WTC11 (cell line): ENCODE results near the gene DHX38. TPM values are rescaled to one million over a fixed set of nuclear protein-coding genes. Genes with fewer than 3 reads are reported as not detected.

Experiments
- ATAC-seq: fragments of 200-7000 bp; cut with Tn5 transposase; 2 replicates; pipeline ENCODE4 v1.10.0; 2021; ENCODE audit warnings: mild to moderate bottlenecking, moderate library complexity
- CTCF ChIA-PET: fragments of 300-600 bp; sonication (Branson Sonifier 250); formaldehyde crosslinking; loops from one replicate; lab custom pipeline; 2021; ENCODE audit warnings: antibody characterized with exemption; lab: Charles Lee
- POLR2A ChIA-PET: fragments of 350-600 bp; sonication (Branson Sonifier 250); formaldehyde crosslinking; loops from one replicate; lab custom pipeline; 2021; ENCODE audit warnings: antibody characterized with exemption; lab: Charles Lee
- DNase-seq: peaks from one replicate; pipeline ENCODE4 v3.0.0; 2021; ENCODE audit warnings: low spot score
- H3K27ac Mint-ChIP-seq: 2 replicates; pipeline ENCODE4 v1.8.0; 2021; ENCODE audit warnings: mixed read lengths
- H3K27me3 Mint-ChIP-seq: 2 replicates; pipeline ENCODE4 v1.8.0; 2021; ENCODE audit warnings: low read depth, mild to moderate bottlenecking, moderate library complexity, mixed read lengths
- H3K36me3 Mint-ChIP-seq: 2 replicates; pipeline ENCODE4 v1.8.0; 2021; ENCODE audit warnings: mixed read lengths
- H3K4me1 Mint-ChIP-seq: 2 replicates; pipeline ENCODE4 v1.8.0; 2022; ENCODE audit warnings: mixed read lengths
- H3K4me3 Mint-ChIP-seq: 2 replicates; pipeline ENCODE4 v1.8.0; 2021; ENCODE audit warnings: mild to moderate bottlenecking, moderate library complexity, mixed read lengths
- H3K9me3 Mint-ChIP-seq: 2 replicates; pipeline ENCODE4 v1.8.0; 2021; ENCODE audit warnings: mixed read lengths
- HMGXB4 ChIP-seq: sonication (generic); formaldehyde crosslinking; IDR thresholded peaks from 2 replicates; pipeline ENCODE4 v1.8.1; 2023; ENCODE audit warnings: mild to moderate bottlenecking, moderate library complexity, missing genetic modification reagents
- IRF2 ChIP-seq: sonication (generic); formaldehyde crosslinking; IDR thresholded peaks from 2 replicates; pipeline ENCODE4 v1.8.0; 2022; ENCODE audit warnings: low read depth, missing genetic modification reagents, borderline replicate concordance
- NFATC4 ChIP-seq: fragments of 250-450 bp; sonication (Bioruptor Pico); IDR thresholded peaks from 2 replicates; pipeline ENCODE4 v1.9.0; 2021; ENCODE audit warnings: mild to moderate bottlenecking
- NR2C2 ChIP-seq: sonication (generic); formaldehyde crosslinking; IDR thresholded peaks from 2 replicates; pipeline ENCODE4 v1.8.0; 2022; ENCODE audit warnings: mild to moderate bottlenecking, missing genetic modification reagents
- OVOL2 ChIP-seq: fragments of 250-450 bp; sonication (Bioruptor Pico); IDR thresholded peaks from 2 replicates; pipeline ENCODE4 v1.9.0; 2021; ENCODE audit warnings: mild to moderate bottlenecking, borderline replicate concordance
- PRDM15 ChIP-seq: sonication (generic); formaldehyde crosslinking; IDR thresholded peaks from 2 replicates; pipeline ENCODE4 v1.8.0; 2022; ENCODE audit warnings: missing genetic modification reagents
- ZBTB43 ChIP-seq: sonication (generic); formaldehyde crosslinking; IDR thresholded peaks from 2 replicates; pipeline ENCODE4 v1.8.1; 2023; ENCODE audit warnings: mild to moderate bottlenecking, missing genetic modification reagents
- ZMAT4 ChIP-seq: fragments of 250-450 bp; sonication (Bioruptor Pico); IDR thresholded peaks from 2 replicates; pipeline ENCODE4 v1.9.0; 2021; ENCODE audit warnings: mild to moderate bottlenecking
- ZNF121 ChIP-seq: sonication (generic); formaldehyde crosslinking; IDR thresholded peaks from 2 replicates; pipeline ENCODE4 v1.8.0; 2023; ENCODE audit warnings: missing genetic modification reagents
- ZNF219 ChIP-seq: sonication (generic); formaldehyde crosslinking; IDR thresholded peaks from 2 replicates; pipeline ENCODE4 v1.8.0; 2023; ENCODE audit warnings: missing genetic modification reagents, mild to moderate bottlenecking, borderline replicate concordance
- ZNF232 ChIP-seq: sonication (generic); formaldehyde crosslinking; IDR thresholded peaks from 2 replicates; pipeline ENCODE4 v1.8.0; 2022; ENCODE audit warnings: mild to moderate bottlenecking, missing genetic modification reagents
- ZNF263 ChIP-seq: sonication (generic); formaldehyde crosslinking; IDR thresholded peaks from 2 replicates; pipeline ENCODE4 v1.8.1; 2022; ENCODE audit warnings: low read depth, mild to moderate bottlenecking, moderate library complexity, missing genetic modification reagents
- ZNF416 ChIP-seq: fragments of 250-450 bp; sonication (Bioruptor Pico); IDR thresholded peaks from 2 replicates; pipeline ENCODE4 v1.9.0; 2021; ENCODE audit warnings: mild to moderate bottlenecking, inconsistent platforms
- ZNF512 ChIP-seq: sonication (generic); formaldehyde crosslinking; IDR thresholded peaks from 2 replicates; pipeline ENCODE4 v1.8.1; 2022; ENCODE audit warnings: missing genetic modification reagents, borderline replicate concordance
- ZNF671 ChIP-seq: fragments of 250-450 bp; sonication (Bioruptor Pico); IDR thresholded peaks from 2 replicates; pipeline ENCODE4 v1.8.0; 2021; ENCODE audit warnings: mild to moderate bottlenecking
- total RNA-seq: library from RNA; stranded (reverse); gene quantifications from 3 replicates; pipeline ENCODE4 v1.2.3, GENCODE V29; 2021
- TF ChIP-seq, protein P1 (sequence below): sonication (generic); formaldehyde crosslinking; IDR thresholded peaks from 2 replicates; pipeline ENCODE4 v1.8.1; 2023; ENCODE audit warnings: mild to moderate bottlenecking, missing genetic modification reagents, borderline replicate concordance
- TF ChIP-seq, protein P2 (sequence below): sonication (generic); formaldehyde crosslinking; IDR thresholded peaks from 2 replicates; pipeline ENCODE4 v1.8.0; 2022; ENCODE audit warnings: mild to moderate bottlenecking, missing genetic modification reagents
- TF ChIP-seq, protein P3 (sequence below): sonication (generic); formaldehyde crosslinking; IDR thresholded peaks from 2 replicates; pipeline ENCODE4 v1.8.1; 2023; ENCODE audit warnings: mild to moderate bottlenecking, missing genetic modification reagents, moderate library complexity

Gene DHX38
- total RNA-seq, 1 experiment from 2014 or later, result 91.7 TPM

- TF ChIP-seq ZNF232 (CRISPR knock-in tag), result no peak
- no peak for TF ChIP-seq ZNF263
- no peak for TF ChIP-seq OVOL2 (CRISPR knock-in tag)
- no peak for TF ChIP-seq ZMAT4 (CRISPR knock-in tag)
- no peak for TF ChIP-seq NFATC4 (CRISPR knock-in tag)
- no peak for TF ChIP-seq ZBTB43 (CRISPR knock-in tag)
- TF ChIP-seq, all 79 proteins: peak for 0
These were observed 37.4 kb downstream of the DHX38 start (continued) for GRCh38 chr16:72131036-72131435.

DNA sequence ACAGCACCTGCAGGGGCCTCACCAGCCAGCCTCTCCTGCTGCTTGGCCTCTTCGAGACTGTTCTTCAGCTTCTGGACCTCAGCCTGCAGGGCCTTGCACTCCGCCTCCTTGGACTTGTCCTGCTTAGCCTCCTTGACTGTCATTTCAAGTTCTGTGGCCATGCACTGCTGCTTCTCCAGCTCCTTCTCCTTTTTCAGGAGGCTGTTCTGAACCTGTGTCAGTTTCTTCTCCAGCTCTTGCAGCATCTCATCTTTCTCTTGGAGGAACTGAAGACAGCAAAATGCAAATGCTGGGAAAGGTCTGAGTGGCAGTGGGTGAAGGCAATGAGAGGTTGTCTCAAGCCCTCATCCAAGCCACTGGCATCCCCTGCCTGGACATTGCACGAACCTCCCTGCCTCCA lies 39.1 kb downstream of the DHX38 start:
- Mint-ChIP-seq H3K9me3 (no peaks in the 10 kb centered on the region), H3K4me3 (no peak overlapping the region), H3K27ac (no peak overlapping the region), H3K4me1 (peaks cover 18% of the 10 kb centered on the region), H3K36me3 (peaks cover 5% of the 10 kb centered on the region; the same call in 1 of the 2 replicates), H3K27me3 (no peaks in the 10 kb centered on the region; the same call in 1 of the 2 replicates)
- ChIA-PET POLR2A (no interaction called here), CTCF (interaction anchor here (1.6 kb wide), 1 partner anchor 17 kb away, joined by 4 read pairs; no protein-coding TSS in a partner anchor)
- TF ChIP-seq ZNF671 (no peak), ZNF416 (CRISPR knock-in tag) (no peak), ZNF121 (CRISPR knock-in tag) (no peak), HMGXB4 (CRISPR knock-in tag) (no peak), IRF2 (CRISPR knock-in tag) (no peak), ZNF219 (CRISPR knock-in tag) (no peak), NR2C2 (CRISPR knock-in tag) (no peak), ZNF512 (no peak), ZMAT4 (CRISPR knock-in tag) (no peak), PRDM15 (CRISPR knock-in tag) (no peak), NFATC4 (CRISPR knock-in tag) (no peak)
- TF ChIP-seq, protein P1, sequence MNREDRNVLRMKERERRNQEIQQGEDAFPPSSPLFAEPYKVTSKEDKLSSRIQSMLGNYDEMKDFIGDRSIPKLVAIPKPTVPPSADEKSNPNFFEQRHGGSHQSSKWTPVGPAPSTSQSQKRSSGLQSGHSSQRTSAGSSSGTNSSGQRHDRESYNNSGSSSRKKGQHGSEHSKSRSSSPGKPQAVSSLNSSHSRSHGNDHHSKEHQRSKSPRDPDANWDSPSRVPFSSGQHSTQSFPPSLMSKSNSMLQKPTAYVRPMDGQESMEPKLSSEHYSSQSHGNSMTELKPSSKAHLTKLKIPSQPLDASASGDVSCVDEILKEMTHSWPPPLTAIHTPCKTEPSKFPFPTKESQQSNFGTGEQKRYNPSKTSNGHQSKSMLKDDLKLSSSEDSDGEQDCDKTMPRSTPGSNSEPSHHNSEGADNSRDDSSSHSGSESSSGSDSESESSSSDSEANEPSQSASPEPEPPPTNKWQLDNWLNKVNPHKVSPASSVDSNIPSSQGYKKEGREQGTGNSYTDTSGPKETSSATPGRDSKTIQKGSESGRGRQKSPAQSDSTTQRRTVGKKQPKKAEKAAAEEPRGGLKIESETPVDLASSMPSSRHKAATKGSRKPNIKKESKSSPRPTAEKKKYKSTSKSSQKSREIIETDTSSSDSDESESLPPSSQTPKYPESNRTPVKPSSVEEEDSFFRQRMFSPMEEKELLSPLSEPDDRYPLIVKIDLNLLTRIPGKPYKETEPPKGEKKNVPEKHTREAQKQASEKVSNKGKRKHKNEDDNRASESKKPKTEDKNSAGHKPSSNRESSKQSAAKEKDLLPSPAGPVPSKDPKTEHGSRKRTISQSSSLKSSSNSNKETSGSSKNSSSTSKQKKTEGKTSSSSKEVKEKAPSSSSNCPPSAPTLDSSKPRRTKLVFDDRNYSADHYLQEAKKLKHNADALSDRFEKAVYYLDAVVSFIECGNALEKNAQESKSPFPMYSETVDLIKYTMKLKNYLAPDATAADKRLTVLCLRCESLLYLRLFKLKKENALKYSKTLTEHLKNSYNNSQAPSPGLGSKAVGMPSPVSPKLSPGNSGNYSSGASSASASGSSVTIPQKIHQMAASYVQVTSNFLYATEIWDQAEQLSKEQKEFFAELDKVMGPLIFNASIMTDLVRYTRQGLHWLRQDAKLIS, result no peak
- TF ChIP-seq, protein P2, sequence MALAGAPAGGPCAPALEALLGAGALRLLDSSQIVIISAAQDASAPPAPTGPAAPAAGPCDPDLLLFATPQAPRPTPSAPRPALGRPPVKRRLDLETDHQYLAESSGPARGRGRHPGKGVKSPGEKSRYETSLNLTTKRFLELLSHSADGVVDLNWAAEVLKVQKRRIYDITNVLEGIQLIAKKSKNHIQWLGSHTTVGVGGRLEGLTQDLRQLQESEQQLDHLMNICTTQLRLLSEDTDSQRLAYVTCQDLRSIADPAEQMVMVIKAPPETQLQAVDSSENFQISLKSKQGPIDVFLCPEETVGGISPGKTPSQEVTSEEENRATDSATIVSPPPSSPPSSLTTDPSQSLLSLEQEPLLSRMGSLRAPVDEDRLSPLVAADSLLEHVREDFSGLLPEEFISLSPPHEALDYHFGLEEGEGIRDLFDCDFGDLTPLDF (CRISPR knock-in tag), result no peak
- TF ChIP-seq, protein P3, sequence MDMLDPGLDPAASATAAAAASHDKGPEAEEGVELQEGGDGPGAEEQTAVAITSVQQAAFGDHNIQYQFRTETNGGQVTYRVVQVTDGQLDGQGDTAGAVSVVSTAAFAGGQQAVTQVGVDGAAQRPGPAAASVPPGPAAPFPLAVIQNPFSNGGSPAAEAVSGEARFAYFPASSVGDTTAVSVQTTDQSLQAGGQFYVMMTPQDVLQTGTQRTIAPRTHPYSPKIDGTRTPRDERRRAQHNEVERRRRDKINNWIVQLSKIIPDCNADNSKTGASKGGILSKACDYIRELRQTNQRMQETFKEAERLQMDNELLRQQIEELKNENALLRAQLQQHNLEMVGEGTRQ (CRISPR knock-in tag), result no peak
- DNase-seq (no peak), ATAC-seq (no peak)
